SIG-M5 treated with dmso at 0.1 percent for 504 hours (cell line): Measurements from ENCODE around the gene AXIN1.
"Not testable (repeated sequence)": the region's sequence is repeated elsewhere in the genome, so short reads cannot be mapped to it uniquely, and the experiment has no call there.

ENCODE experiments used
- DNase-seq: peaks from one replicate; lab custom pipeline; 2025; ENCODE audit not compliant: unreplicated experiment; lab: John Stamatoyannopoulos, UW

Gene AXIN1

GRCh38 chr16:381012-381788 lies 28.7 kb upstream of the AXIN1 start:
- no peak for DNase-seq

GRCh38 chr16:380762-381011 lies 28.2 kb upstream of the AXIN1 start:
- DNase-seq, result no peak

GRCh38 chr16:379961-380761 lies 27.6 kb upstream of the AXIN1 start:
- DNase-seq, result no peak

GRCh38 chr16:379183-379960 lies 26.8 kb upstream of the AXIN1 start:
- no peak for DNase-seq

- no peak for DNase-seq
Observed at GRCh38 chr16:378821-379182, 26.3 kb upstream of the AXIN1 start.

GRCh38 chr16:378113-378820 lies 25.7 kb upstream of the AXIN1 start:
- not testable (repeated sequence) for DNase-seq

GRCh38 chr16:377419-377951 lies 25.0 kb upstream of the AXIN1 start:
- DNase-seq, result no peak

GRCh38 chr16:376817-377418 lies 24.4 kb upstream of the AXIN1 start:
- DNase-seq, result no peak

- DNase-seq, result no peak
Observed at GRCh38 chr16:375927-376816, 23.6 kb upstream of the AXIN1 start.

- no peak for DNase-seq
Observed at GRCh38 chr16:375212-375611, 22.7 kb upstream of the AXIN1 start.

- no peak for DNase-seq
Observed at GRCh38 chr16:374616-374926, 22.0 kb upstream of the AXIN1 start.

- no peak for DNase-seq
Observed at GRCh38 chr16:373848-374615, 21.5 kb upstream of the AXIN1 start.

GRCh38 chr16:373020-373598 lies 20.6 kb upstream of the AXIN1 start:
- no peak for DNase-seq

GRCh38 chr16:372302-372983 lies 19.9 kb upstream of the AXIN1 start:
- DNase-seq, result no peak

GRCh38 chr16:371515-372301 lies 19.2 kb upstream of the AXIN1 start:
- DNase-seq, result no peak

- no peak for DNase-seq
Observed at GRCh38 chr16:370979-371514, 18.5 kb upstream of the AXIN1 start.

GRCh38 chr16:370443-370842 lies 17.9 kb upstream of the AXIN1 start, which contains the start of gene MRPL28:
Gene MRPL28 (minus strand): TSS chr16:370538. CDS start chr16:370218, 320 bp downstream.
- peak; percentile 95 for DNase-seq
